PFSK-1 (cell line): Measurements from ENCODE around the gene SARM1.

Experiments
- FOXP2 ChIP-seq: optimal IDR thresholded peaks from 2 replicates; pipeline ENCODE3; 2011; ENCODE audit warnings: borderline replicate concordance, control low read depth, inconsistent platforms; ENCODE audit not compliant: insufficient read depth; ENCODE audit errors: extremely low read length, extremely low read depth
- POLR2AphosphoS5 ChIP-seq: IDR thresholded peaks from 2 replicates; pipeline ENCODE4 v1.6.1; 2012; ENCODE audit warnings: low read depth, mild to moderate bottlenecking, control low read depth, low read length, moderate library complexity
- REST ChIP-seq, 2 experiments: IDR thresholded peaks; 2 replicates each; pipeline versions ENCODE4 v1.6.1 to v1.8.0; 2011 to 2012; ENCODE audit warnings: low read depth in 2 of 2, low read length in 2 of 2, control low read depth in 1 of 2, inconsistent platforms in 1 of 2, mild to moderate bottlenecking in 1 of 2, moderate library complexity in 1 of 2; ENCODE audit not compliant: insufficient read depth in 1 of 2
- SIN3A ChIP-seq: IDR thresholded peaks from 2 replicates; pipeline ENCODE4 v1.6.1; 2012; ENCODE audit warnings: mild to moderate bottlenecking, low read length, moderate library complexity, borderline replicate concordance; ENCODE audit not compliant: insufficient read depth
- TAF1 ChIP-seq: IDR thresholded peaks from 2 replicates; pipeline ENCODE4 v1.6.1; 2012; ENCODE audit warnings: low read length, control low read depth, borderline replicate concordance; ENCODE audit not compliant: insufficient read depth

The SARM1 gene

GRCh38 chr17:28344435-28344901 is 27.0 kb upstream of the SARM1 start:
- TF ChIP-seq SIN3A (no peak), POLR2AphosphoS5 (no peak), FOXP2 (no peak), REST (IDR thresholded peaks at IDR 0.05; ENCODE audit: insufficient read depth in 1 of 2, low read depth in 2 of 2, low read length in 2 of 2) (no peak), TAF1 (no peak)

- TF ChIP-seq REST (IDR thresholded peaks at IDR 0.05; ENCODE audit: insufficient read depth in 1 of 2, low read depth in 2 of 2, low read length in 2 of 2): no peak
- TF ChIP-seq TAF1: no peak
- TF ChIP-seq POLR2AphosphoS5: peak; percentile 22; the same call in 1 of the 2 replicates
- no peak for TF ChIP-seq FOXP2
- TF ChIP-seq SIN3A: no peak
Observed at GRCh38 chr17:28345419-28346198, 25.9 kb upstream of the SARM1 start.

- TF ChIP-seq SIN3A (no peak), POLR2AphosphoS5 (no peak), REST (IDR thresholded peaks at IDR 0.05; ENCODE audit: insufficient read depth in 1 of 2, low read depth in 2 of 2, low read length in 2 of 2) (no peak), FOXP2 (no peak)
Observed at GRCh38 chr17:28346199-28346580, 25.3 kb upstream of the SARM1 start.

GRCh38 chr17:28346746-28347246 is 24.7 kb upstream of the SARM1 start:
- peak; percentile 18 for TF ChIP-seq FOXP2
- TF ChIP-seq POLR2AphosphoS5: no peak

- TF ChIP-seq POLR2AphosphoS5 (no peak), SIN3A (no peak), FOXP2 (no peak), REST (IDR thresholded peaks at IDR 0.05; ENCODE audit: insufficient read depth in 1 of 2, low read depth in 2 of 2, low read length in 2 of 2) (no peak), TAF1 (no peak)
Observed at GRCh38 chr17:28347261-28347891, 24.1 kb upstream of the SARM1 start.
